ENCODE data around the gene EIF5A.

The EIF5A gene

GRCh38 chr17:7284911-7285310 lies 22.5 kb upstream of the EIF5A start:
- no peak for DNase-seq (ENCODE audit: low read depth in 2 of 2, low spot score in 1 of 2)

GRCh38 chr17:7285679-7286078 lies 21.7 kb upstream of the EIF5A start:
- no peak for DNase-seq (ENCODE audit: low read depth in 2 of 2, low spot score in 1 of 2)

- DNase-seq (ENCODE audit: low read depth in 2 of 2, low spot score in 1 of 2), result no peak
Observed at GRCh38 chr17:7289256-7290032, 18.0 kb upstream of the EIF5A start.

GRCh38 chr17:7290166-7290565 lies 17.3 kb upstream of the EIF5A start:
- DNase-seq (ENCODE audit: low read depth in 2 of 2, low spot score in 1 of 2), result no peak

GRCh38 chr17:7290685-7291084 lies 16.7 kb upstream of the EIF5A start:
- no peak for DNase-seq (ENCODE audit: low read depth in 2 of 2, low spot score in 1 of 2)

- DNase-seq (ENCODE audit: low read depth in 2 of 2, low spot score in 1 of 2), result no peak
Observed at GRCh38 chr17:7292194-7292593, 15.2 kb upstream of the EIF5A start.

GRCh38 chr17:7292729-7293128 lies 14.7 kb upstream of the EIF5A start:
- DNase-seq (ENCODE audit: low read depth in 2 of 2, low spot score in 1 of 2), result no peak

GRCh38 chr17:7293159-7293558 lies 14.3 kb upstream of the EIF5A start:
- no peak for DNase-seq (ENCODE audit: low read depth in 2 of 2, low spot score in 1 of 2)

GRCh38 chr17:7293816-7294613 lies 13.4 kb upstream of the EIF5A start:
- no peak for DNase-seq (ENCODE audit: low read depth in 2 of 2, low spot score in 1 of 2)

- DNase-seq (ENCODE audit: low read depth in 2 of 2, low spot score in 1 of 2), result peak in 1 of 2 donors; percentile 50
Observed at GRCh38 chr17:7294614-7295153, 12.7 kb upstream of the EIF5A start, which contains the start of gene YBX2. Gene YBX2 (minus strand): TSS chr17:7294639. CDS start chr17:7294500, 139 bp downstream.

- DNase-seq (ENCODE audit: low read depth in 2 of 2, low spot score in 1 of 2), result no peak
Observed at GRCh38 chr17:7295230-7296180, 11.9 kb upstream of the EIF5A start.

GRCh38 chr17:7296189-7296861 lies 11.1 kb upstream of the EIF5A start:
- no peak for DNase-seq (ENCODE audit: low read depth in 2 of 2, low spot score in 1 of 2)

GRCh38 chr17:7304179-7304578 lies 3.2 kb upstream of the EIF5A start:
- no peak for DNase-seq (ENCODE audit: low read depth in 2 of 2, low spot score in 1 of 2)

- no peak for DNase-seq (ENCODE audit: low read depth in 2 of 2, low spot score in 1 of 2)
Observed at GRCh38 chr17:7307686-7308624, 527 bp downstream of the EIF5A start.

GRCh38 chr17:7308625-7309433 lies 1.4 kb downstream of the EIF5A start:
- DNase-seq (ENCODE audit: low read depth in 2 of 2, low spot score in 1 of 2), result peak; percentile 67 to 75

- no peak for DNase-seq (ENCODE audit: low read depth in 2 of 2, low spot score in 1 of 2)
Observed at GRCh38 chr17:7309628-7310027, 2.2 kb downstream of the EIF5A start.

GRCh38 chr17:7311110-7311705 lies 3.8 kb downstream of the EIF5A start:
- no peak for DNase-seq (ENCODE audit: low read depth in 2 of 2, low spot score in 1 of 2)

Measured in stimulated activated CD8-positive, alpha-beta memory T cell treated with anti-CD3 and anti-CD28 coated beads, Interleukin-4, amount 100 ng/mL, for 1 hour (primary cell).